Measurements from ENCODE around the gene DIP2B.

Gene DIP2B

DNA sequence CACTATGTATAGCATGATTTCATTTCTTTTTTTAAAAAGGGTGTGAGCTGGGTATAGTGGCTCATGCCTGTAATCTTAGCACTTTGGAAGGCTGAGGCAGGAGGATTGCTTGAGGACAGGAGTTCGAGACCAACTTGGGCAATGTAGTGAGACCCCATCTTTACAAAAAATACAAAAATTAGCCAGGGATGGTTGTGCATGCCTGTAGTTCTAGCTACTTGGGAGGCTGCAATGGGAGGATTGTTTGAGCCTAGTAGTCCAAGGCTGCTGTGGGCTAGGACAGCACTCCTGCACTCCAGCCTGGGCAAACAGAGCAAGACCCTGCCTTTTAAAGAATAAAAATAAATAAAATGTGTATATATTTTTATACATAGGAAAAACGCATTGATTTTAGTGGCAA is 43.0 kb downstream of the DIP2B start:
- no peak for TF ChIP-seq CTCF (IDR thresholded peaks at IDR 0.05; ENCODE audit: control insufficient read depth, insufficient read depth, low read depth, low read length, missing control alignments)
- DNase-seq (ENCODE audit: low read depth), result no peak
- no peak overlapping the region for H3K4me3 ChIP-seq (ENCODE audit: control insufficient read depth, low read depth, low read length)

- no peak overlapping the region for H3K4me3 ChIP-seq (ENCODE audit: control insufficient read depth, low read depth, low read length)
- no peak for DNase-seq (ENCODE audit: low read depth)
- no peak for TF ChIP-seq CTCF (IDR thresholded peaks at IDR 0.05; ENCODE audit: control insufficient read depth, insufficient read depth, low read depth, low read length, missing control alignments)
Observed at GRCh38 chr12:50549885-50550284, 45.1 kb downstream of the DIP2B start.

DNA sequence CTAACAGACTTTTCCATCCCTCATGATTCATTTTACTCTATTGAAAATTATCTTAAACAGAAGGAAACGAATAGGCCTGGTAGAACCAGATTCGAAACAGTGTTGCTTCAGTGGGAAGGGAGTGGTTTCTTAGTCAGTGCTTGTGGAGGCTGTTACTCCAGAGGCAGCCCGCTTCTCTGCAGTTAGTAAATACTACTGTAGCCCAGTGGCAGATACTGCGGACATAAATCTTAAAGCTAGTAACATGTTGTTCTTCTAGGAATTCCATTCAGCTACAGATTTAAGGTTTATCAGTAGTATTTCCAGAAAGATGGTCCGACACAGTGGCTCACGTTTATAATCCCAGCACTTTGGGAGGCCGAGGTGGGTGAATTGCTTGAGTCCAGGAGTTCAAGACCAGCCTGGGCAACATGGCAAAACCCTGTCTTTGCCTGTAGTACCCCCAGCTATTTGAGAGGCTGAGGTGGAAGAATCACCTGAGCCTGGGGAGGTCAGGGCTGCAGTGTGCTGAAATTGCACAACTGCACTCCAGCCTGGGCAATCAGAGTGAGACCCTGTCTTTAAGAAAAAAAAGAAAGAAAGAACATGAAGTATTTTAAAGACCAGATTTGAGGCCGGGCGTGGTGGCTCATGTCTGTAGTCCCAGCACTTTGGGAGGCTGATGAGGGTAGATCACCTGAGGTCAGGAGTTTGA is 45.9 kb downstream of the DIP2B start:
- no peak for TF ChIP-seq CTCF (IDR thresholded peaks at IDR 0.05; ENCODE audit: control insufficient read depth, insufficient read depth, low read depth, low read length, missing control alignments)
- no peak for DNase-seq (ENCODE audit: low read depth)

GRCh38 chr12:50551866-50552265 is 47.1 kb downstream of the DIP2B start:
- no peak for TF ChIP-seq CTCF (IDR thresholded peaks at IDR 0.05; ENCODE audit: control insufficient read depth, insufficient read depth, low read depth, low read length, missing control alignments)
- no peak for DNase-seq (ENCODE audit: low read depth)

More for the DNA sequence above, 45.9 kb downstream of the DIP2B start:
- no peak overlapping the region for H3K4me3 ChIP-seq (ENCODE audit: control insufficient read depth, low read depth, low read length)

DNA sequence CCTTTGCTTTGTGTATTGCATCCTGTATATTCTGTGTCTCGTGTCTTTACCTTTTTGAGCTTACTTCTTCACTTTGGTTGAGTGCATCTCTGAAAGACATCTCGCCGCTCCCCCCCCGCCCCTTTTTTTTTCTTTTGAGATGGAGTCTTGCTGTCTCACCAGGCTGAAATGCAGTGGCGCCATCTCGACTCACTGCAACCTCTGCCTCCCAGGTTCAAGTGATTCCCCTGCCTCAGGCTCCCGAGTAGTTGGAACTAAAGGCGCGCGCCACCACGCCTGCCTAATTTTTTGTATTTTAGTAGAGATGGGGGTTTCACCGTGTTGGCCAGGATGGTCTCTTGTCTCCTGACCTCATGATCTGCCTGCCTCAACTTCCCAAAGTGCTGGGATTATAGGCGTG is 49.9 kb downstream of the DIP2B start:
- no peak for TF ChIP-seq CTCF (IDR thresholded peaks at IDR 0.05; ENCODE audit: control insufficient read depth, insufficient read depth, low read depth, low read length, missing control alignments)
- H3K4me3 ChIP-seq (ENCODE audit: control insufficient read depth, low read depth, low read length), result no peak overlapping the region
- DNase-seq (ENCODE audit: low read depth), result no peak

More at GRCh38 chr12:50551866-50552265, 47.1 kb downstream of the DIP2B start:
- no peak overlapping the region for H3K4me3 ChIP-seq (ENCODE audit: control insufficient read depth, low read depth, low read length)

GRCh38 chr12:50555471-50555885 is 50.7 kb downstream of the DIP2B start:
- no peak for TF ChIP-seq CTCF (IDR thresholded peaks at IDR 0.05; ENCODE audit: control insufficient read depth, insufficient read depth, low read depth, low read length, missing control alignments)
- H3K4me3 ChIP-seq (ENCODE audit: control insufficient read depth, low read depth, low read length), result no peak overlapping the region
- no peak for DNase-seq (ENCODE audit: low read depth)

Data from AG09309 (cell line).